GOT3 (cell line): ENCODE data around the gene NAV1.
"Not testable (repeated sequence)": the region's sequence is repeated elsewhere in the genome, so short reads cannot be mapped to it uniquely, and the experiment has no call there.

ENCODE experiments used
- DNase-seq: peaks from one replicate; lab custom pipeline; 2025; ENCODE audit warnings: mixed read lengths; lab: John Stamatoyannopoulos, UW

The NAV1 gene

GRCh38 chr1:201566529-201566823 lies 27.5 kb downstream of the NAV1 start:
- DNase-seq, result no peak

GRCh38 chr1:201566933-201567801 lies 28.2 kb downstream of the NAV1 start:
- DNase-seq, result no peak

- DNase-seq, result no peak
These were observed 29.3 kb downstream of the NAV1 start for GRCh38 chr1:201568265-201568664.

- DNase-seq, result no peak
These were observed 29.9 kb downstream of the NAV1 start for GRCh38 chr1:201568859-201569294.

- DNase-seq, result no peak
These were observed 31.4 kb downstream of the NAV1 start for GRCh38 chr1:201570181-201570885.

- DNase-seq, result no peak
These were observed 32.1 kb downstream of the NAV1 start for GRCh38 chr1:201570886-201571624.

- no peak for DNase-seq
These were observed 34.1 kb downstream of the NAV1 start for GRCh38 chr1:201573030-201573429.

GRCh38 chr1:201573923-201574322 lies 35.0 kb downstream of the NAV1 start:
- no peak for DNase-seq

GRCh38 chr1:201575912-201576311 lies 37.0 kb downstream of the NAV1 start:
- no peak for DNase-seq

GRCh38 chr1:201576914-201577313 lies 38.0 kb downstream of the NAV1 start:
- DNase-seq, result no peak

GRCh38 chr1:201578008-201578888 lies 39.3 kb downstream of the NAV1 start:
- DNase-seq, result no peak

- DNase-seq, result not testable (repeated sequence)
These were observed 42.4 kb downstream of the NAV1 start for GRCh38 chr1:201581371-201581770.

GRCh38 chr1:201582705-201583442 lies 43.9 kb downstream of the NAV1 start:
- no peak for DNase-seq

- no peak for DNase-seq
These were observed 44.7 kb downstream of the NAV1 start for GRCh38 chr1:201583663-201584062.

GRCh38 chr1:201584471-201585092 lies 45.7 kb downstream of the NAV1 start:
- DNase-seq, result no peak

GRCh38 chr1:201585093-201585483 lies 46.2 kb downstream of the NAV1 start:
- DNase-seq, result no peak

GRCh38 chr1:201585901-201586300 lies 47.0 kb downstream of the NAV1 start:
- DNase-seq, result no peak

- DNase-seq, result no peak
These were observed 47.9 kb downstream of the NAV1 start for GRCh38 chr1:201586806-201587205.

- DNase-seq, result no peak
These were observed 48.8 kb downstream of the NAV1 start for GRCh38 chr1:201587729-201588128.
